ENCODE results near the gene PDE6G. TPM values are rescaled to one million over a fixed set of nuclear protein-coding genes. Genes with fewer than 3 reads are reported as not detected.
A peak's percentile ranks its signal among the peaks of the same experiment; 100 is the strongest.

The PDE6G gene
- total and polyA plus RNA-seq, 5 donors: 0.41 TPM; not detected in 4

GRCh38 chr17:81616877-81617276 is 39.5 kb downstream of the PDE6G start:
- DNase-seq (no peak), ATAC-seq (no peak)
- H3K4me1 ChIP-seq (ENCODE audit: control insufficient read depth, insufficient read depth, low read length): peaks cover 10% of the 10 kb centered on the region
- H3K27ac ChIP-seq (ENCODE audit: low read length): no peak overlapping the region
- no peaks in the 10 kb centered on the region for H3K27me3 ChIP-seq (ENCODE audit: control insufficient read depth, insufficient read depth)
- no peaks in the 10 kb centered on the region for H3K9me3 ChIP-seq (ENCODE audit: control insufficient read depth, low read length)
- intact Hi-C loops (cut with DNase I): no loop called here
- no peak overlapping the region for H3K4me3 ChIP-seq (ENCODE audit: low read length)
- 41% methylated on average over 7 of the region's 7 CpGs for WGBS

- DNase-seq: no peak
- no peaks in the 10 kb centered on the region for H3K27me3 ChIP-seq (ENCODE audit: control insufficient read depth, insufficient read depth)
- H3K27ac ChIP-seq (ENCODE audit: low read length): no peak overlapping the region
- intact Hi-C loops (cut with DNase I): no loop called here
- peaks cover 6% of the 10 kb centered on the region for H3K4me1 ChIP-seq (ENCODE audit: control insufficient read depth, insufficient read depth, low read length)
- ATAC-seq: no peak
- 85% methylated on average over 4 of the region's 4 CpGs for WGBS
- H3K9me3 ChIP-seq (ENCODE audit: control insufficient read depth, low read length): no peaks in the 10 kb centered on the region
- H3K4me3 ChIP-seq (ENCODE audit: low read length): no peak overlapping the region
These were observed 40.9 kb downstream of the PDE6G start for GRCh38 chr17:81615401-81615930.

GRCh38 chr17:81612172-81612970 is 44.0 kb downstream of the PDE6G start:
- WGBS: 73% methylated on average over 16 of the region's 16 CpGs
- Histone ChIP-seq H3K4me3 (ENCODE audit: low read length) (no peak overlapping the region), H3K27ac (ENCODE audit: low read length) (peak overlapping the region; percentile 50), H3K9me3 (ENCODE audit: control insufficient read depth, low read length) (no peaks in the 10 kb centered on the region), H3K4me1 (ENCODE audit: control insufficient read depth, insufficient read depth, low read length) (peaks cover 6% of the 10 kb centered on the region), H3K27me3 (ENCODE audit: control insufficient read depth, insufficient read depth) (no peaks in the 10 kb centered on the region)
- intact Hi-C loops (cut with DNase I): no loop called here
- DNase-seq: peak in 1 of 3 donors; percentile 70
- ATAC-seq: peak; percentile 10 to 46

- no peaks in the 10 kb centered on the region for H3K27me3 ChIP-seq (ENCODE audit: control insufficient read depth, insufficient read depth)
- H3K9me3 ChIP-seq (ENCODE audit: control insufficient read depth, low read length): no peaks in the 10 kb centered on the region
- H3K4me1 ChIP-seq (ENCODE audit: control insufficient read depth, insufficient read depth, low read length): peaks cover 6% of the 10 kb centered on the region
- intact Hi-C loops (cut with DNase I): loop anchor here in 3 of 4 donors (10.0 kb wide), 1 partner anchor 355 kb away; no protein-coding TSS in a partner anchor
- 81% methylated on average over 19 of the region's 19 CpGs for WGBS
- no peak overlapping the region for H3K4me3 ChIP-seq (ENCODE audit: low read length)
- ATAC-seq: no peak
- peak overlapping the region; percentile 1 for H3K27ac ChIP-seq (ENCODE audit: low read length)
- no peak for DNase-seq
These were observed 46.6 kb downstream of the PDE6G start for GRCh38 chr17:81609541-81610311.

- no peaks in the 10 kb centered on the region for H3K9me3 ChIP-seq (ENCODE audit: control insufficient read depth, low read length)
- no peaks in the 10 kb centered on the region for H3K4me1 ChIP-seq (ENCODE audit: control insufficient read depth, insufficient read depth, low read length)
- no peaks in the 10 kb centered on the region for H3K27me3 ChIP-seq (ENCODE audit: control insufficient read depth, insufficient read depth)
- 72% methylated on average over 13 of the region's 13 CpGs for WGBS
- ATAC-seq (peak; percentile 23 to 51), DNase-seq (no peak)
- no peak overlapping the region for H3K27ac ChIP-seq (ENCODE audit: low read length)
- intact Hi-C loops (cut with DNase I): loop anchor here in 3 of 4 donors (10.0 kb wide), 1 partner anchor 354 kb away; no protein-coding TSS in a partner anchor
- H3K4me3 ChIP-seq (ENCODE audit: low read length): no peak overlapping the region
These were observed 47.7 kb downstream of the PDE6G start for GRCh38 chr17:81608605-81609004.

GRCh38 chr17:81608082-81608481 is 48.3 kb downstream of the PDE6G start:
- WGBS: 95% methylated on average over 4 of the region's 4 CpGs
- Histone ChIP-seq H3K4me3 (ENCODE audit: low read length) (no peak overlapping the region), H3K27ac (ENCODE audit: low read length) (no peak overlapping the region), H3K9me3 (ENCODE audit: control insufficient read depth, low read length) (no peaks in the 10 kb centered on the region), H3K4me1 (ENCODE audit: control insufficient read depth, insufficient read depth, low read length) (no peaks in the 10 kb centered on the region), H3K27me3 (ENCODE audit: control insufficient read depth, insufficient read depth) (no peaks in the 10 kb centered on the region)
- DNase-seq (no peak), ATAC-seq (no peak)
- intact Hi-C loops (cut with DNase I): loop anchor here in 3 of 4 donors (10.0 kb wide), 1 partner anchor 353 kb away; no protein-coding TSS in a partner anchor

- WGBS: 69% methylated on average over 6 of the region's 6 CpGs
- Histone ChIP-seq H3K4me1 (ENCODE audit: control insufficient read depth, insufficient read depth, low read length) (no peaks in the 10 kb centered on the region), H3K27ac (ENCODE audit: low read length) (no peak overlapping the region), H3K4me3 (ENCODE audit: low read length) (no peak overlapping the region), H3K27me3 (ENCODE audit: control insufficient read depth, insufficient read depth) (no peaks in the 10 kb centered on the region), H3K9me3 (ENCODE audit: control insufficient read depth, low read length) (no peaks in the 10 kb centered on the region)
- intact Hi-C loops (cut with DNase I): loop anchor here in 3 of 4 donors (10.0 kb wide), 1 partner anchor 353 kb away; no protein-coding TSS in a partner anchor
- DNase-seq (no peak), ATAC-seq (no peak)
These were observed 48.9 kb downstream of the PDE6G start for GRCh38 chr17:81607431-81607830.

GRCh38 chr17:81603846-81604610 is 52.3 kb downstream of the PDE6G start:
- no peaks in the 10 kb centered on the region for H3K27me3 ChIP-seq (ENCODE audit: control insufficient read depth, insufficient read depth)
- H3K27ac ChIP-seq (ENCODE audit: low read length): no peak overlapping the region
- WGBS: 85% methylated on average over 11 of the region's 11 CpGs
- H3K4me1 ChIP-seq (ENCODE audit: control insufficient read depth, insufficient read depth, low read length): no peaks in the 10 kb centered on the region
- H3K4me3 ChIP-seq (ENCODE audit: low read length): no peak overlapping the region
- DNase-seq (no peak), ATAC-seq (no peak)
- H3K9me3 ChIP-seq (ENCODE audit: control insufficient read depth, low read length): no peaks in the 10 kb centered on the region
- intact Hi-C loops (cut with DNase I): loop anchor here in 3 of 4 donors (10.0 kb wide), 1 partner anchor 349 kb away; no protein-coding TSS in a partner anchor

GRCh38 chr17:81601525-81602120 is 54.7 kb downstream of the PDE6G start:
- peak in 1 of 3 donors; percentile 2 for DNase-seq
- Histone ChIP-seq H3K4me3 (ENCODE audit: low read length) (no peak overlapping the region), H3K27me3 (ENCODE audit: control insufficient read depth, insufficient read depth) (no peaks in the 10 kb centered on the region), H3K9me3 (ENCODE audit: control insufficient read depth, low read length) (no peaks in the 10 kb centered on the region), H3K4me1 (ENCODE audit: control insufficient read depth, insufficient read depth, low read length) (no peaks in the 10 kb centered on the region), H3K27ac (ENCODE audit: low read length) (no peak overlapping the region)
- peak; percentile 78 to 83 for ATAC-seq
- intact Hi-C loops (cut with DNase I): loop anchor here in 3 of 4 donors (10.0 kb wide), 1 partner anchor 347 kb away; no protein-coding TSS in a partner anchor
- 35% methylated on average over 9 of the region's 9 CpGs for WGBS

Measured in right cardiac atrium (tissue), 5 donors.